Upper lobe of left lung (tissue), 4 donors: ENCODE data around the gene SRGAP2C.
"Not testable (repeated sequence)": the region's sequence is repeated elsewhere in the genome, so short reads cannot be mapped to it uniquely, and the experiment has no call there.

Source experiments
- EP300 ChIP-seq, 4 donors: sonication (generic); formaldehyde crosslinking; IDR thresholded peaks; one replicate each; pipeline ENCODE4 v1.5.1; 2017; ENCODE audit warnings: antibody characterized with exemption in 4 of 4, control low read depth in 2 of 4
- POLR2AphosphoS5 ChIP-seq, 2 donors: sonication (generic); formaldehyde crosslinking; IDR thresholded peaks; one replicate each; pipeline ENCODE4 v1.5.1; 2017; ENCODE audit warnings: antibody characterized with exemption in 2 of 2
- TF ChIP-seq, protein P1 (sequence below), 6 experiments: fragments of 450-650 bp in 4 of 6; fragments of 200-600 bp in 2 of 6; sonication (generic) in 2 of 6; IDR thresholded peaks; one replicate each; pipeline ENCODE4 v1.5.1; 2016 to 2019; ENCODE audit warnings: antibody characterized with exemption in 6 of 6

DNA sequence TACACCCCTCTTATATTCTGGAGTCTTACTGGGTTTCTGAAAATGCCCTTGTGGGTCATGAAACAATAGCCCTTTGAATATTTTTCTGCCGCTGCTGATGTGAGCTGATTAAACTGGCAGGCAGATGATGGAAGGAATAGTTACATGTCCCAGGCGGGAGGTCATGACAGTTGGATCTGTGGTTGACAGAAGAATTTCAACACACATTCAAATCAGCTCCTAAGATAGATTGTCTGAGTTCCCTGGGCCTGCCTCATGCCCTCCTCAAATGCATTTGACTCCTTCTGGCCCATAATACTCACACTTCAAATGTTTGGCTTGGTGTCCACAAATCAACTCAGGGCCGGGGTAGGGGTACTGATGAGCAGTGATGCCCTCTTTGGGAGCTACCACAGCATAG lies 161.9 kb downstream of the SRGAP2C start:
- not testable (repeated sequence) for TF ChIP-seq POLR2AphosphoS5, EP300 (IDR thresholded peaks at IDR 0.05)
- TF ChIP-seq, protein P1, sequence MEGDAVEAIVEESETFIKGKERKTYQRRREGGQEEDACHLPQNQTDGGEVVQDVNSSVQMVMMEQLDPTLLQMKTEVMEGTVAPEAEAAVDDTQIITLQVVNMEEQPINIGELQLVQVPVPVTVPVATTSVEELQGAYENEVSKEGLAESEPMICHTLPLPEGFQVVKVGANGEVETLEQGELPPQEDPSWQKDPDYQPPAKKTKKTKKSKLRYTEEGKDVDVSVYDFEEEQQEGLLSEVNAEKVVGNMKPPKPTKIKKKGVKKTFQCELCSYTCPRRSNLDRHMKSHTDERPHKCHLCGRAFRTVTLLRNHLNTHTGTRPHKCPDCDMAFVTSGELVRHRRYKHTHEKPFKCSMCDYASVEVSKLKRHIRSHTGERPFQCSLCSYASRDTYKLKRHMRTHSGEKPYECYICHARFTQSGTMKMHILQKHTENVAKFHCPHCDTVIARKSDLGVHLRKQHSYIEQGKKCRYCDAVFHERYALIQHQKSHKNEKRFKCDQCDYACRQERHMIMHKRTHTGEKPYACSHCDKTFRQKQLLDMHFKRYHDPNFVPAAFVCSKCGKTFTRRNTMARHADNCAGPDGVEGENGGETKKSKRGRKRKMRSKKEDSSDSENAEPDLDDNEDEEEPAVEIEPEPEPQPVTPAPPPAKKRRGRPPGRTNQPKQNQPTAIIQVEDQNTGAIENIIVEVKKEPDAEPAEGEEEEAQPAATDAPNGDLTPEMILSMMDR (IDR thresholded peaks at IDR 0.05): not testable (repeated sequence)
